Fibroblast of skin of back (primary cell): ENCODE data around the gene TEF.
"Not testable (repeated sequence)": the region's sequence is repeated elsewhere in the genome, so short reads cannot be mapped to it uniquely, and the experiment has no call there.

Source experiments
- DNase-seq: peaks from one replicate; pipeline ENCODE4 v3.0.0-alpha.2; 2013

Gene TEF

GRCh38 chr22:41384128-41384527 lies 2.4 kb downstream of the TEF start:
- DNase-seq, result no peak

DNA sequence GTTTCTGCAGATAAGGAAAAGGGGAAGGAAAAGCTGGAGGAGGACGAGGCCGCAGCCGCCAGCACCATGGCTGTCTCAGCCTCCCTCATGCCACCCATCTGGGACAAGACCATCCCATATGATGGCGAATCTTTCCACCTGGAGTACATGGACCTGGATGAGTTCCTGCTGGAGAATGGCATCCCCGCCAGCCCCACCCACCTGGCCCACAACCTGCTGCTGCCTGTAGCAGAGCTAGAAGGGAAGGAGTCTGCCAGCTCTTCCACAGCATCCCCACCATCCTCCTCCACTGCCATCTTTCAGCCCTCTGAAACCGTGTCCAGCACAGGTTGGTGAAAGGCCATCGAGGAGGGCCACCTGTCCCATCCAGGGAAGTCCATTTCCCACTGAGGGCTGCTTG lies 5.6 kb downstream of the TEF start:
- DNase-seq, result no peak

DNA sequence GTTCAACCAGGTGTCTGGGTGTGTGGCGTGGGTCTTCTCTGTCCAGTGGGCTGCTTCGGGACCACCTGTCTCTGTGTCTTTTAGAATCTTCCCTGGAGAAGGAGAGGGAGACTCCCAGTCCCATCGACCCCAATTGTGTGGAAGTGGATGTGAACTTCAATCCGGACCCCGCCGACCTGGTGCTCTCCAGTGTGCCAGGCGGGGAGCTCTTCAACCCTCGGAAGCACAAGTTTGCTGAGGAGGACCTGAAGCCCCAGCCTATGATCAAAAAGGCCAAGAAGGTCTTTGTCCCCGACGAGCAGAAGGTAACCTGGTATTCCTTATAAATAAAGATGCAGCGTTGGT lies 12.2 kb downstream of the TEF start:
- no peak for DNase-seq

DNA sequence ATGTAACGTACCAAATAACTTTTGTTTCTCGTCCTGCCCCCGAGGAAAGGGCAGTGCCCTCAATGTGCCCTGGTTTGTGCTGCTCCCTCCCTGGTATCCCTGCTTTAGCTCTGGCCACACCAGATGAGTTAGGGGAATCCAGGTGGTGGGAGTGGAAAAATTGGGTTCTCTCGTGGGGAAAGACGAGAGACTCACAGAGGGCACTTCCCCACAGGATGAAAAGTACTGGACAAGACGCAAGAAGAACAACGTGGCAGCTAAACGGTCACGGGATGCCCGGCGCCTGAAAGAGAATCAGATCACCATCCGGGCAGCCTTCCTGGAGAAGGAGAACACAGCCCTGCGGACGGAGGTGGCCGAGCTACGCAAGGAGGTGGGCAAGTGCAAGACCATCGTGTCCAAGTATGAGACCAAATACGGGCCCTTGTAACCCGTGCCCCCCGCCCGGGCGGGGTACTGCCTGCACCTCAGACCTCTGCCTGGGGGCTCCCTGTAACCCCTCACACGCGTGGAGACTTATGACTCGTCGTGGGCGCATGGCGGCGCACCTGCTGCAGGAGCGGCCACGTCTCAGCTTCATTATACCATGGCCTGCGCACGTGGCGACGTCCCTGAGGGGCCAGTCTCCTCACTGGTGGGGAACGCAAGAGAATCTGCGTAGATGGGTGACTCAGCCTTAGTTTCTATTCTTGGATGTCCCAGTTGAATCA lies 13.9 kb downstream of the TEF start:
- DNase-seq, result no peak

GRCh38 chr22:41397143-41397811 lies 15.5 kb downstream of the TEF start:
- no peak for DNase-seq

- DNase-seq, result no peak
Measured at GRCh38 chr22:41398921-41399320, 17.2 kb downstream of the TEF start.

DNA sequence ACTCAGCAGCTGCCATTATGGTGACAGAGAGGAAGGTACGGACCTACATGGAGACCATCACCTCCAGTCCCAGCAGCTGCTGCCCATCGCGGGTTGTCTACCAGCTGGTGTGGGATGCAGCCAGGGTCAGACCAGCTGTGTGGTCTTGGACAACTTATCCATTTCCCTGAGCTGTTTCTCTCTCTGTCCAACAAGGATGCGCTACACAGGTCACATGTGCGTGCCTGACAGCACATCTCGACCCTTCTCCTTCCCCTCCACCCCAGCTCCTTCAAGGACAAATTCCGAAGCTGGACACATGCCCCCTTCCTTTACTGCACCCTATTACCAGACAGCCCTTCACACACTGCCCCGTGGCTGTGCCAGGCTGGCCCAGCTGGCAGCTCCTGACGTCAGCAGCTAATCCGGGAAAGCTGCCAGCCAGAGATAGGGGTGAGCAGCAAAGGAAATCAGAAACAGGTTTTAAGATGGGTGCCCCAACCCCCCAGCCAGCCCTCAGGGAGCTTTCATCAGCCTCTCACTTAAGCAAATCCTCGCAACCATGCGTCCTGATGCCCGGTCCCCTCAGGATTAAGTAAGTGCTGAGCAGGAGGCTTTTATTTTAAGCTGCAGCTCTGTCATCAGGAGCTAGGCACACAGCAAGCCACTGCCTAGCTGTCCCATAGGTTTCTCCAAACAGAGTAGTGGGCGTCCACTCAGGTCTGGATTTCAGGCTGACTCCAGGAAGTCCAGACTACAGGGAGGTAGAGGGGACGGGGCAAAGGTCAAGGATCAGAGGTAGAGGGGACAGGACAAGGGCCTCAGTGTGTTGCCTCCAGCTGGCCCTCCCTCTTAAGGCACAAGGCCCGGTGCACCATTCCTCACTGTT lies 20.3 kb downstream of the TEF start:
- DNase-seq, result peak; percentile 54

- DNase-seq, result not testable (repeated sequence)
Measured at GRCh38 chr22:41402851-41403250, 21.1 kb downstream of the TEF start.

DNA sequence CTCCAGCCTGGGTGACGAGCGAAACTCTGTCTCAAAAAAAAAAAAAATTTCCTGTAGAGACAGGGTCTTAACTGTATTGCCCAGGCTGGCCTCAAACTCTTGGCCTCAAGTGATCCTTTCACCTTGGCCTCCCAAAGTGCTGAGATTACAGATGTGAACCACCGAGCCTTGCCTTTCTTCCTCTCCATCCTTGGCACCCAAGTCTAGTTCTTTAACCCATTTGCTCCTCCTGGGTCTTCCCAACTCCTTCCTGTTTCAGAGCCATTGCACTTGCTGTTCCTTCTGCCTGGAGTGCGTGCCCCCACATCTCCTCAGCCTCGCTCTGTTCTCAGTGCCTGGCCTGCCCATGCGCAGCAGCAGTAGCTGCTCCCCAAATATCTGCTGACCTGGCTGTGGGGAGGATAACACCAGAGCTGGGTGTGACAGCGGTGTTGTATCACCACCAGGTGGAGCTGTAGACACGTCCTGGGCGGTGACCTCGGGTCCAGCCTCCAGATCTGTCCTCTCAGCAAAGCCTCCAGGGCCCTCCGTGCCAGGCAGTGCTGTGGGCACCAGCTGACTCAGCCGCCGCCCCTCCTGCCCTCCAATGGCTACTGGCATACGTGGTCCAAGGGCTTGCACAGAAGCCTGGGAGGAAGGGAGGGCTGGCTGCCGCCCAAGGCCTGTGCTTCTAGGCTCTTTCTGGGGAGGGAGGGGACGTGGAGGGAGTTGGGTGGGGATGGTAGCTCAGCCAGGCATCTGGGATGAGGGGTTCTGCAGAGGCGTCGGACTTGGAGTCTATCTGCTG lies 22.0 kb downstream of the TEF start:
- peak; percentile 84 for DNase-seq

DNA sequence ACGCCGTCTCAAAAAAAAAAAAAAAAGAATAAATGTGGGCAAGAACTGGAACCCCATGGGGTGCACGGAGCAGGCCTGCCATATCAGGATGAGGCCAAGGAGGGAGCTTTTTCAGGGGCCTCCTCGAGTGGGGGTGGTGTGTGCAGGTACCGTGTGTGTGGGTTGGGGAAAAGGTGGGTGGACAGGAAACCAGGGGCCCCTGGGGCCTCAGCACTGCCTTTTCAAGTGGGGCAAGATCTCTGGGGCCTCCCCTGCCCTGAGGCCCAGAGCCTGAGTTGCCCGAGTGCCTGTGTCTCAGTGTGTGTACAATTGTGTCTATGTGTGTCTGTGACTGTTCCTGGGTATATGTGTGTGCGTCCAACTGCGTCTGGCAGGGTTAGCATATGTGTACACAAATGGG lies 23.8 kb downstream of the TEF start:
- DNase-seq, result no peak

GRCh38 chr22:41406410-41406809 lies 24.7 kb downstream of the TEF start:
- DNase-seq, result no peak

DNA sequence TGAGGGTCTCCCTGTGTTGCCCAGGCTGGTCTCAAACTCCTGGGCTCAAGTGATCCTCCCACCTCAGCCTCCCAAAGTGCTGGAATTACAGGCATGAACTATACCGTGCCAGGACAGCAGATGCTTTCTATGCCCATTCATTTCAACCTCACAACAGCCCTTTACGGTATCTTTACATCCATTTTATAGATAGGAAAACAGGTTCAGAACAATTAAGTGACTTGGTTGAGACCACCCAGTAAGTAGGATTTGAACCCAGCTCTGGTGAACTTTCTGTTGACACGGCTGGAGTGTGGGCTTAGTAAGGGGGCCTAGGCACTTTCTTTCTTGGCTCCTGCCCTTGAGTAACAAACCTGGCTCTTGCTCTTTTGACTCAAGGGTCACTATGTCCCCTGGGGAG lies 25.7 kb downstream of the TEF start:
- no peak for DNase-seq

- DNase-seq, result no peak
Measured at GRCh38 chr22:41408665-41409064, 26.9 kb downstream of the TEF start.

- no peak for DNase-seq
Measured at GRCh38 chr22:41410311-41410751, 28.6 kb downstream of the TEF start.

DNA sequence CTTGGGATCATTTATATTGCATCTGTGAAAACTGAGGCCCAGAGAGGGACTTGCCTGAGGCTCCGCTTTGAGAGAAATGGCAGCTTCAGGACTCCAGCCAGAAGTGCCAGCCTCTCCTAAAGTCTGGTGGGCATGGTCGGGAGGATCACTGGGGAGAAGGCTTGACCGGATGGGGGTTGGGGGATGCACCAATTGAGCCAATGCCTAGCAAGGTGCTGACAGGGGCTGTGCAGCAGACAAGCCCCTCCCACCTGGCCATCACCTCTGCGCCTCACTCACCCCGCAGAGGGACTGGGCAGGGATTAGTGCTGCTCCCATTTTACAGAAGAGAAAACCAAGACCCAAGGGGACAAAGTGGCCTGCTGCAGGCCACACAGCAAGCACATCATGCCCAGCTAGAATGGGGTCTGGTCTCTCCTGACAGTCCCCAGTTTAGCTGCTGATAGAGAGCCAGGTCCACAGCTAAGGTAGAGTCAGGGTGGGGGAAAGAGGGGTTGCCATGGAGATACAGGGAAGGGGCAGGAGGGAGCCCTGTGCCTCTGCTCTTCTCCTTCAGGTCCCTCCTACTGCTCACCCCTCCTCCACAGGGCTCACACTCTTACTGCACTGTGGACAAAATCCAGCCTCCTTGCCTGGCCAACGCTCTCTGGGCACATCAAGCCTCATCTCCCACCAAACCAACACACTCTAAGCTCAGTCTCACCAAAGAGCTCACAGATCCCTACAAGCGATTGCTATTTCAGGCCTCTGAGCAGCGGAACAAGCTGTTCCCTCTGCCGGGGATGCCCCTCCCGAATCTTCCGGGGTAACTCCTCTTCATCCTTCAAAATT lies 29.5 kb downstream of the TEF start:
- no peak for DNase-seq

DNA sequence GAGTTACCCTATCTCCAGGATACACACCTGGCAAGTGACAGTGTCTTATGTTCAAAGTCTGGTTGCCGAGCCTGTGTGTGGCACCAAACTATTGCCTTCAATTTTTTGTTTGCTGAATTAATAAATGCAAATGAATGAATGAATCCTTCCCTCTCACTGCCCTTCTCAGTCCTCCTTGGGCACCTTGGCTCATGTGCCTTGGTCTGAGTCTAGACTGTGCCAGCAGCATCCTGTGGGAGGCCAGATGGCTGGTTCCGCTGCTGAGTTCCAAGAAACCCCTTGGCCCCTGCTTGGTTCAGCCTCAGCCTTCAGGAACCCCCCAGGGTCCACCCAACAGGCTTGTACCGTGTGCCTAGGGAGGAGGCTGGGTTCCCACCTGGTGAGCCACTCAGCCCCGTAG lies 33.8 kb downstream of the TEF start:
- no peak for DNase-seq

- DNase-seq, result no peak
Measured at GRCh38 chr22:41417622-41418390, 36.1 kb downstream of the TEF start.

DNA sequence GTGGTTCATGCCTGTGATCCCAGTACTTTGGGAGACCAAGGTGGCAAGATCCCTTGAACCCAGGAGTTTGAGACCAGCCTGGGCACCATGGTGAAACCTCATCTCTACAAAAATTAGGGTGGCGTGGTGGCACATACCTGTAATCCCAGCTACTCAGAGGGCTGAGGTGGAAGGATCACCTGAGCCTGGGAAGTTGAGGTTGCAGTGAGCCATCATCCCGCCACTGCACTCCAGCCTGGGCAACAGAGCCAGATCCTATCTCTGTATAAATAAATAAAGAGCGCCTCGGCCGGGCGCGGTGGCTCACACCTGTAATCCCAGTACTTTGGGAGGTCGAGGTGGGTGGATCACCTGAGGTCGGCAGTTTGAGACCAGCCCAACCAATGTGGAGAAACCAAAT lies 37.0 kb downstream of the TEF start:
- DNase-seq, result no peak

- no peak for DNase-seq
Measured at GRCh38 chr22:41425660-41426365, 44.1 kb downstream of the TEF start.

- DNase-seq, result no peak
Measured at GRCh38 chr22:41429232-41429950, 47.6 kb downstream of the TEF start.
